GM23248 (cell line): ENCODE results near the gene CEP290.

Source experiments
- EZH2 ChIP-seq: fragments of 200-600 bp; sonication (generic); IDR thresholded peaks from 2 replicates; pipeline ENCODE4 v1.6.1; 2018; ENCODE audit warnings: antibody characterized with exemption, mild to moderate bottlenecking; ENCODE audit not compliant: insufficient read depth, poor library complexity, severe bottlenecking
- EZH2phosphoT487 ChIP-seq: fragments of 200-600 bp; sonication (generic); IDR thresholded peaks from 2 replicates; pipeline ENCODE4 v1.6.1; 2018; ENCODE audit warnings: antibody characterized with exemption, moderate library complexity, mild to moderate bottlenecking, low read depth; ENCODE audit not compliant: insufficient read depth

GRCh38 chr12:88184196-88184595 lies 42.3 kb upstream of the CEP290 start:
- no peak for TF ChIP-seq EZH2
- no peak for TF ChIP-seq EZH2phosphoT487
